Stimulated activated CD8-positive, alpha-beta memory T cell treated with anti-CD3 and anti-CD28 coated beads, Interleukin-15, amount 100 ng/mL, for 48 hours (primary cell): ENCODE results near the gene BTG2.
"Not testable (repeated sequence)": the region's sequence is repeated elsewhere in the genome, so short reads cannot be mapped to it uniquely, and the experiment has no call there.

ENCODE experiments used
- DNase-seq, 2 donors: peaks; one replicate each; pipeline ENCODE4 v3.0.0-alpha.2; 2020; ENCODE audit warnings: low read depth in 2 of 2

BTG2 gene, protein sequence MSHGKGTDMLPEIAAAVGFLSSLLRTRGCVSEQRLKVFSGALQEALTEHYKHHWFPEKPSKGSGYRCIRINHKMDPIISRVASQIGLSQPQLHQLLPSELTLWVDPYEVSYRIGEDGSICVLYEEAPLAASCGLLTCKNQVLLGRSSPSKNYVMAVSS

DNA sequence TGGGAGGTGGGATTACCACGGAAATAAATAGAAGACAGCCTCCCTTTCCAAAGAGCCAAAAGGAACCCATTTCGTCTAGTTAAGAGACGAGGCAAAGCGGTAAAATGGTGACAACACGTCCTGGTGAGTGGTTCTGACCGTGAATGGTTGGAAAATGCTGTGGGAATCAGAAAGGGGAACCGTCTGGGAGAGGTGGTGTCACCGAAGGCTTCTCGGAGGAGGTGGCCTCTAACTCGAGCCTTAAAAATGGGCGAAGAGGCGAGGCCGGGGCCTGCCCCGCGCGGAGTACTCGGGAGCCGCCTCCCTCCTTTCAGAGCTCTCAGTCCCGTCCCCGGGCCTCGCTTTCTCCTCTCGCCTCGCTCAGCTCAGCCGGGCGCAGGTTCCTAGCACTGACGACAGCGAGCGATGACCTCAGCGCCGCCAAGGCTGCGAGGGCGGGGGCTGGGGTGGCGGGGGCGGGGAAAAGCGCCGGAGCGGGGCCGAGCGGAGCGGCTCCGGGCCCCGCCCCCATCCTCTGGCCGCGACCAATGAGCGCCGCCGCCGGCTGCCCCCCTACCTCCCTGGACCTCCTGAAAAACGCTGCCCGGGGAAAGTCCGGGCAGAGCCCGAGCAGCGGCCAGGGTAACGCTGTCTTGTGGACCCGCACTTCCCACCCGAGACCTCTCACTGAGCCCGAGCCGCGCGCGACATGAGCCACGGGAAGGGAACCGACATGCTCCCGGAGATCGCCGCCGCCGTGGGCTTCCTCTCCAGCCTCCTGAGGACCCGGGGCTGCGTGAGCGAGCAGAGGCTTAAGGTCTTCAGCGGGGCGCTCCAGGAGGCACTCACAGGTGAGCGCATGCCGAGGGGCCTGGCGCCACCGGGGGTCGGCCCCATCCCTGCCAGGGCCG lies at the start of gene BTG2:
BTG2 (plus strand) TSS at position 601 of the 890 bp plus-strand sequence; CDS start at position 689, 88 bp downstream.
- peak; percentile 87 to 88 for DNase-seq

DNA sequence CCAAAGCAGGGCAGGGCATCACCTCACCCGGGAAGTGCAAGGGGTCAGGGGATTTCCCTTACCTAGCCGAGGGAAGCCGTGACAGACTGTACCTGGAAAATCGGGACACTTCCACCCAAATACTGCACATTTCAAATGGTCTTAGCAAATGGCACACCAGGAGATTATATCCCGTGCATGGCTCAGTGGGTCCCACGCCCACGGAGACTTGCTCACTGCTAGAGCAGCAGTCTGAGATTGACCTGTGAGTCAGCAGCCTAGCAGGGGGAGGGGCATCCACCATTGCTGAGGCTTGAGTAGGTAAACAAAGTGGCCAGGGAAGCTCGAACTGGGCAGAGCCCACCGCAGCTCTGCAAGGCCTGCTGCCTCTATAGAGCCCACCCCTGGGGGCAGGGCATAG lies 48.7 kb upstream of the BTG2 start:
- not testable (repeated sequence) for DNase-seq

DNA sequence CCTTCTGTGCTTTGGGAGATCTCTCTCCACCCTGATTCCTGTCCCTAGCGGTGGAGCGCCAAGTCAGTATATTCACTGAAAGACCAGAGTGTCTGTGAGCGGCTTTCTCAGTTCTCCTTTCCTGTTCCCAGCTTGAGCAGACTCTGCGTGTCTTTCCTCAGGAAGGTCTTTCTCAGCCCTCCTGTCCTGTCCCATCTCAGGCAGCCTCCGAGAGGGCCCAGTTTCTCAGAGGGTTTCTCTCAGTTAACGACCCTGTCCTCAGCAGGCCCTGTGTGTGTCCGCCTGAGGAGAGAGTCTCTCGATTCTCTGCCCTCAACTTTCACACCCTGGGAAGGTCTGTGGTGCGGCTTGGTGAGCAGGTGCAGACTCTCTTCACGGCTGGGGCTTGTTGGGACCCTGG lies 41.8 kb upstream of the BTG2 start:
- DNase-seq, result no peak

DNA sequence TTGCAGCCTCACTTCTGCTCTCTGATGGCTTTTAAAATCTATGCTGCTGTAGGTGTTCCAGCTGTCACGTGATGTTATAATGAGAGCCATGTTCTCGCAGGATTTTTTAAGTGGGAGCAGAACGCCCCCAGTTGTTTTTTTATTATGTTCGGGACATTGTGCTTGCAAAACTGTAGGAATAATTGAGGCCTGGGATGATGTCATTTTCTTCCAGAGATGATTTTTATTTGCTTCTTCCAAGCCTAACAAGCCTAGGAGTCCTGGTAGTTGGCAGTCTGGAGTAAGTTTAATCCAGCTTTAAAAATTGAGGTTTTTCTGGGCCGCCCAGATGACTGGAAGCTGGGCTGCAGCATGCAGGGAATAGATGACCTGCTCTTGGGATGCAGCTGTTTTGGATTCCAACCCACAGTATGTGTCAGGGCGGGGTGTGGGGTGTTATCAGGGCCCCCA lies 41.2 kb upstream of the BTG2 start:
- DNase-seq, result no peak

GRCh38 chr1:203265541-203265940 lies 39.8 kb upstream of the BTG2 start:
- no peak for DNase-seq

GRCh38 chr1:203266140-203266539 lies 39.2 kb upstream of the BTG2 start:
- not testable (repeated sequence) for DNase-seq

GRCh38 chr1:203267347-203267846 lies 37.9 kb upstream of the BTG2 start:
- peak; percentile 56 to 59 for DNase-seq

DNA sequence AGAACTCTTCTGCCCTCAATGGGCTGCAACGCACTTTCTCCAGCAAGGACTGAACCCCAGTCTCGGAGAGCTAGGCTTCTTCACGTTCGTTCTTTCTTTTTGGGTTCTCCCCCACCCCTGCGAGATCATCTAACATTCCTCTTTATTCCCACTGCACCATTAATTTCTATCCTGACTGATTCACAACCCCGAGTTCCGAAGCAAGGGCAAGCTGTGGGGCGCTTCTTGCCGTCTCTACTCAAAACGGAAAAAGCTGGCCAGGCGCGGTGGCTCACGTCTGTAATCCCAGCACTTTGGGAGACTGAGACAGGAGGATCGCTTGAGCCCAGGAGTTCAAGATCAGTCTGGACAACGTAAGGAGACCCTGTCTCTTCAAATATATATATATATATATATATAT lies 37.4 kb upstream of the BTG2 start:
- no peak for DNase-seq

DNA sequence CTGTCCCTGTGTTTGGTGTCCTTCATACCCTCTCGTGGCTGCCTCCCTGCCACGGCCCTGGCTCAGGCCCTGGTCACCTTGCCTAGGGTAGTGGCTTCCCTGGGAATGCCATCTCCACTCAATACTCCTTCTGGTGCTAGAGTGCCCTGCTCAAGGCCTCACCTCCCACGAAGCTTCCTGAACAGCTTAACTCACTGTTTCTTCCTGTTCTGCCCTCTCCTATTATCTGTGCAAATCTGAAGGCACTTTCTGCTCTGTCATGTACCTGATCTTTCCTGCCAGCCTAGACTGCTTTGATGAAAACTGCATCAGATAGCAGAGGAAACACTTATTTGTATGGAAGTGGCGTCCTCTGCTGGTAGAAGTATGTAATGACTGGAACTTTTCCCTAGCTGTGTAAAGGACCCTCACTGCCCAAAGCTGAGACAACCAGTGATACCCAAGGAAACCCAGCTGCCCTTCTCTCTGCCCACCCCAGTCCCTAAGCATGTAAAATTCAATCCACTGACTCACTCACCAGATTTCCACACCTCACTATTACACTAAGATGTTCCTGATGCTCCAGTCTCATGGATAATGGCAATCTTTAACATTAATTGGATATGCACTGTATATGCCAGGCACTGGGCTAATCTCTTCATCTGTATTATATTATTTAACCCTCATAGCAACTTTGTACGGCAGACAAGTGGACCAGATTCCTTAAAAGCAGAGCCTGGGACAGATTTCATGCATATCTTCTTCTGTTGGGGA lies 36.2 kb upstream of the BTG2 start:
- DNase-seq, result no peak

DNA sequence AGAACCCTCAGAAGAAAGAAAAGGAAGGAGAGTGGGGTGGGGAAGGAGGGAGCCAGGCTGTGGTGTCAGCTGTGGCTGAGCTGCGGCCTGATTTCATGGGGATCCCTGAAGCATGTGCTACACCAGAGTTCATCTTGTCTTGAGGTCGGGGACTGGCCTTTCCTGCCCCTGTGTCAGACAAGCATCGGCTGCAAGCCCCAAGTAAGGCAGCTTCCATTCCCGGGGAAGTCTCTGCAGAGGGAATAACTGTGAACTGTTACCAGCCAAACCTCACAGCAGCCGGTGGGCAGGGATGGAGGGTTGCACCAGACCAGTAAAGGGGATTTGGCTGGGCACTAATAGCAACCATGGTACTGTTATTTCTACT lies 35.7 kb upstream of the BTG2 start:
- DNase-seq, result no peak

DNA sequence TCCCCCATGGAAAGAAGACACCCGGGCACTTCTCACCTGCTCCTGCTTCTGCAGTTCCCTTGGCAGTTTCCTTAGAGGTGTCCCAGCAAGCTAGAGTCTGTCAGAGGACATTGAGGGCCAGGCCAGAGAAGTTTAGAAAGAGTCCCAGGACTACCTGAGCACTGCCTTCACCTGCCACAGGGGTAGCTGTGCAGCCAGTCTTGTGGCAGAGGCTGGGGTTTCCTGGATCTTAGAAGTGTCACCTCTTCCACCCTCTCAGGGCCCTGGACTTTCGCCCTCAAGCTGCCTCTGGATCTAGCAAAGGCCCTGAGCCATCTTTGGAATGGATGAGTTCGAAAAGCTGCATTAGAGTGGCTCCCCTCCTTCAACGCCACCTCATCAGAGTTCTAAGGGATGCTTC lies 34.9 kb upstream of the BTG2 start:
- DNase-seq, result no peak

GRCh38 chr1:203271018-203271743 lies 34.1 kb upstream of the BTG2 start:
- DNase-seq, result peak in 1 of 2 donors; percentile 47

DNA sequence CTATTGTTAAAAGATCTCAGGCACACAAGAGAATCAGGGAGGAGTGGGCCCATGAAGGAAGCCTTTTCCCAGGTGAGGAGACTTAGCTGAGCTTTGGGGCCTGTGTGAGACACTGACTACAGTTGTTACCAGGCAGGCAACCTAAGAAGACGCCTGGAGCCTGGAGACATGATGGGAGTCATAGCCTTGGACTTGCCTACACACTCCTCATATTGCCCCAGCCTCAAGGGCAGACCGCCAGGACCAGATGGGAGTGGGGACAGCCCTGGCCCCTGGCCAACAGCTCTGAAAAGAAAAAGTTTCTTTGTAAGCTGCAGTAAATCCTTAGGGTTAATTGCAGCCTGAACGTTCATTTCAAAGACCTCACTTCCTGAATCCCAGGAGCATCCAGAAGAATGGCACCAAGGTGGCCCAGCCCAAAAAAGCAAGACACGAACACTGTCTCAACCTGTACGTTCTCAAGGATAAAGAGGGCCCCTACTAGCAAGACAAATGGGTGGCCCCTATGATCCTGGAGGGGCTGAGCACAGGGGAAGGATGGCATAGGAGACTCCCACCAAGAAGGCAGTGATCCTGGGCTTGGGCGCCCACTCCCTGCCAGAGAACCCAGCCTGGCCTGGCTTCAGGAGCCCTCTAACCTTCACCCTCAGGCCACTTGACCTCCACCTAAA lies 33.2 kb upstream of the BTG2 start:
- DNase-seq, result no peak

- no peak for DNase-seq
Measured at GRCh38 chr1:203272633-203273205, 32.6 kb upstream of the BTG2 start.

- DNase-seq, result peak; percentile 82 to 83
Measured at GRCh38 chr1:203273206-203273868, 32.0 kb upstream of the BTG2 start.

GRCh38 chr1:203273869-203274602 lies 31.3 kb upstream of the BTG2 start:
- no peak for DNase-seq

DNA sequence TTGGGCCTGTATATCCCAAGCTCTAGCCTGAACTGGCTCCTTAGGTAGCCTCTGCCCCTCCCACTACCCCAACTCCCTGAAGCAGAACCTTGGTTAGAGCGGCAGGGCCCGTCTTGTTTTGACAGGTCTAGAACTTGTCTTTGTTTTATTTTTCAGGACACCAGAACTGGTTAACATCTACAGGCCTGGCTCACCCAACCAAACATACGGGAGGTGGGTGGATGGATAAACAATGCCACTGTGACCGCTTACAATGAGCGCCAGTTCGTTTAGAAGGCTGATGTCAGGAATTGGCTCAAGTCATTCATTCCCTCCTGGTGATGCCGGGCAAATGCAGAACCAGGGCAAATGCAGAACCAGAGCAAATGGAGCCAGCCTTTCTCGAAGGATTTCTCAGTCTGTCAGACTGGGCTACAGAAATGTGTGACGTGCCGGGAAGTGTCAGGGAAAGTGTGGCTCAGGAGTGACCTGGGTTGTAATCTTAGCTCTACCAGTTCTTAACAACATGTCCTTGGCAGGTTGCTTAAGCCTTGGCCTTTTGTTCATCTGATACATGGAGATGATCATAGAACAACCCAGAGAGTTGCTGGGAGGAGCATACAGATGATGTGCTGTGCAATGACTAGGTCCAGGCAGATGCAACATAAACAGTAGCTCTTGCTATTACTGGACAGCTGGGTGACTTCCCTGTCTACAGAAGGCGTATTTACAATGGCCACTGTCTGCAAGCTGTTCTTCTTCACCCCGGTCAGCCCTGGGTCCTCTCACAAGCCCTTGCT lies 30.5 kb upstream of the BTG2 start:
- no peak for DNase-seq

GRCh38 chr1:203275656-203276272 lies 29.6 kb upstream of the BTG2 start:
- DNase-seq, result no peak
